HG03457 (cell line): ENCODE measurements around the gene ZNF831.

Experiments used
- ATAC-seq: cut with Tn5 transposase; IDR thresholded peaks from one replicate; pipeline ENCODE4 v1.9.1; 2021; ENCODE audit warnings: moderate number of reproducible peaks; ENCODE audit not compliant: unreplicated experiment

Gene ZNF831

DNA sequence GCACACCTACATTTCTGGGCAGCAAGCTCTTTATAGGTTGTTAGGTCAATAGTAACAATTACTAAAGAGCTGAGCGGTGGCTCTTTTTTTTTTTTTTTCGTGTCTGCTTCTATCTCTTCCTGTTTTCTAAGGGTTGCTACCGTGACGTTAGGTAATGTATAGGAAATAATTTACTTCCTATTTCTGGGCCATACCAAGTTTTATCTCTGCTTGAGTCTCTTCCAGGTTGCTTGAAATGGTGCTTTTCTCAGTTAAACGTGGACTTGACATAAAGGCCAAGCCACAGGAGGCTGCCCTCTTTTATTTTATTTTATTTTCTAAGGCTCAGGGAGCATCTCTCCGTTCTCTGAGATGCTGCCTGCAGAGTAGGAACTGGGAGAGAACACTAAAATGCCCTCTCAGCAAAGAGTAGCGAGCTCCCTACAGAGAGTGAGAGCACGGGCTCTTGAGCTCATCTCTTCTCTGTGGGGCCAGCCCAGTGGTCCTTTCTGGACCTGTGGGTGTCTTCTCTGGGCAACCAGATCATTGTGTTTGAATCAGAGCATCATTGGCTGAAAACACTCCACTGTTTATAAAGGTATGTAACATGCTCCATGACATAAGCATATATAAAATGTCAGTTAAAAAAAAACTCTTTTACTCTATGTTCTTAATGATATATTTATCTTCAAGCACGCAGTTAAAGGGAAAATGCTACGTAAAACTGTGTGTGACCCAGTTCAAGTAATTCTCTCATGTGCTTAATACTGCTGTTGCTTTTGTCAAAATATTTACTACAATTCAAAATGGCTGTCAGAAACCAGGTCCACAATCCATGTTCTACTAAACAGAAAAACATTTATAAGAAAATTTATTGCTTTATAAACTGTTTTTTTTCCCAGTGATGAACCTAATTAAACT is at the start of gene ZNF831:
TSS of gene ZNF831 (plus strand) at position 191 of the 900 bp plus-strand sequence. CDS start 27,199 bp downstream, outside the sequence.
- ATAC-seq: no peak

DNA sequence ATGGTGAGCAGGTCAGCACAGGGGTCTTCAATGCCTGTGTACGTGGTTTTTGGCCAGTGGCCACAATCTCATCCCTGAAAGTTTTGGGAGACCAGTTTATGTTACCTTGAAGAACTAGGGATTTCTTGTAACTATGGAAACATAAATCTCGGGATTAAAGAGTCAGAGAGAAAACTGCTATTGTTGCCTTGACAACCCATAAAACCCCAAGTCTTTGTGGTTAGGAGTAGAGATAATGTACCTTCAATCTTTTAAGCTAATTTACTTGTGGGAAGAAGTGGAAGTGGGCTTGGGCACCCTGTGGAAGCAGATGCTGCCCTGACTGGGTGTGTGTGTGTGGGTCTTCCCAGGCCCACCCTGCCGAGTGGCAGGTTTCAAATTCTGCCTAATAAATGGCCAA is 46.1 kb upstream of the ZNF831 start:
- no peak for ATAC-seq

DNA sequence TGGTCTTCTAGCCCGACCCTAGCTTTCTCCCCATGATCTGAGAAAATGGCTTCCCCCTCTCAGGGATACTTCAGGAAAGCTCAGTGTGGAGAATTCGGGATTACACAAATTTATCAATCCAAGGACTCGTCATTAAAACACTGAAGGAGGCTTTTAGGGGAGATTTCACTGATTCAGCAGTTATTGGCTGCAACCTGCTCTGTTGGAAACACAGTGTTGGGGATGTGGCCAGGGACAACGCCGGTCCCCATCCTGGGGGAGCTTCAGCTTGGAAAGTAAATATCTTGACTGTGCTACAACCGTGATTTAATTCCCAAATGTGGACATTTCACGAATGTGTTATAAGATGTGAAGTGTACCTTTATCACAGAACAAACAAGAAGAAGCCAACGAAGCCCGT is 44.8 kb upstream of the ZNF831 start:
- no peak for ATAC-seq

DNA sequence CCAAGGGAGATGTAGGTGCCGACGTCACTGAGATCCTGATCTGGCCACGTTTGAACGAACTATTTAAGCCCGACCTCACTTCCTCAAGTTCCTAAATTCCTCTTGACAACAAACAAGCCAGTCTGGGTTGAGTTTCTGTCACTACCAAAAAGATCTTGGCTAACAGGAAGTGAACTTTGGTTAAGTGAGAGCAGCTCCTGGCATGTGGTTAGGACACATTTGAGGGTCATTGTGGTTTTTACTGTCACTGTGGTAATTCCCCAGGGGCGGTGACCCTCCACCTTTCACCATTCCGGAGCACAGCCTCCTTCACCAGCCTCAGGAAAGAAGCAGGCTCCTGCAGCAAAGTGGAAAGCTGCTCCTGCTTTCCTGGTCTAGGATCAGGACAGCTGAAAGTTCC is 43.1 kb upstream of the ZNF831 start:
- no peak for ATAC-seq

DNA sequence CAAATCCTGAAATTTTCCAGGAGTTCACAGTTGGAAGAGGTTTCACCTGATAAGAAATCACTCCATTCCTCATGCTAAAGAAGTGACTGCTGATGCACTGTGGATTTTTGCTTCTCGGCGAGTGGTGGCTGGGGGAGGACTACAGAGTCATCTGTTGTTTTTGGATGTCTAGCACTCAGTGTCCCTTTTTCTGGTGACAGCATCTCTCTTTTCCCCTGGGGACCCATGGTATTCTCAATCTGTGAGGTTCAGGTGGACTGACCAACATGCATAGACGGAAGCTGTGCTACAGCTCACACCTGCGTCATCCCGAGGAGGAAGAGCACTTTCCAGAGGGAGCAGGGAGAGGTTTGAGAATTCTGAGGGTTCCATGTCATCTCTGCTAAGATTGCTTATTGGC is 42.7 kb upstream of the ZNF831 start:
- no peak for ATAC-seq

DNA sequence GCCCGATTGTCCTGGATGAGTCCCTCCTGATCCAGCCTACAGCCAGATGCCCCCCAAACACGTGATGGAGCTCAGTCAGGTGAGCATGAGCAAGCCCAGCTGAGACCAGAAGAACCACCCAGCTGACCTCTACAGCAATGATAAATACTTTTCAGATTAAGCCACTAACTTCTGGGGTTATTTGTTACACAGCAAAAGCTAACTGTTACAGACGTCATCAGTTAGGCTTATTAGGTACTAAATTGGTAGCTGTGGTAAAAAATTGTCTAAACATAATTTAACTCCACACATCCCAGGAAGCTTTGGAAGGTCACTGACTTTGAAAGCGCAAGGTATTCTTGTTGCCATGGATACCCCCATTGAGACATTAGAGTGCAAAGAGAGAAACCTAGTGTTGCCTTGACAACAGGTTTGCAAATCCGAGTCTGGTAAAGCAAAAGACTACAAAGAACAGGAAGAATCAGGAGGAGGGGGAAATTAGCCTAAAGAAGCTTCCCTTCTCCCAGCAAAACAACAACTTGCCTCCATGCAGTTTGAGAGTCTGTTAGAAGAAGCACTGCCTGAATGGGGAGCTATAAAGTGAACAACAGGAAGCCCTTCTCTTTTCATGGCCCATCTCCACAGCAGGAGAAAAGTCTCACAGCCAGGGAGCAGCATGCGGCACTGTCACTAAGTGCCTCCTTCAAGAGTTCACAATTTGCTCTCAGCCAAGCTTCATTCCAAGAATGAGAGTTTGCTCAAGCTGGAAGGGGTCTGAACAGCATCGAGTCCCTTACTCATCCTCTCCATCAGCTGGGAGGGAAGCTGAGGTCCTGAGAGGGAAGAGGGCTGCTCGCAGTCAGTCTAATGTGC is 41.7 kb upstream of the ZNF831 start:
- no peak for ATAC-seq

DNA sequence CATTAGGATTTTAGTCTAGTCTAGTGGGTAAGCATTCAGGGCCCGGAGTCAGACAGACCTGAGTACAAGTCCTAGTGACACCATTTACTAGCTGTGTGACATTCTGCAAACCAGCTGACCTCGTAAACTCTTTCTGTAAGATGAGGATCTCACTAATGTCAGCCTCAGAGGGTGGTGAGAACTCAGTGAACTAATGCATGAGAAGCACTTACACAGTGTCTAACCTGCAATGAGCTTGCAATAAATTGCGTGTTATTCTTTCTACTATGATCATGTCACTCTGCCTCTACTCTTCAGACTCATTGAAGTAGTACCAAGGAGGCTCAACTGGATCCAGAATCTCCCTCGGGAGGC is 41.1 kb upstream of the ZNF831 start:
- ATAC-seq: no peak

DNA sequence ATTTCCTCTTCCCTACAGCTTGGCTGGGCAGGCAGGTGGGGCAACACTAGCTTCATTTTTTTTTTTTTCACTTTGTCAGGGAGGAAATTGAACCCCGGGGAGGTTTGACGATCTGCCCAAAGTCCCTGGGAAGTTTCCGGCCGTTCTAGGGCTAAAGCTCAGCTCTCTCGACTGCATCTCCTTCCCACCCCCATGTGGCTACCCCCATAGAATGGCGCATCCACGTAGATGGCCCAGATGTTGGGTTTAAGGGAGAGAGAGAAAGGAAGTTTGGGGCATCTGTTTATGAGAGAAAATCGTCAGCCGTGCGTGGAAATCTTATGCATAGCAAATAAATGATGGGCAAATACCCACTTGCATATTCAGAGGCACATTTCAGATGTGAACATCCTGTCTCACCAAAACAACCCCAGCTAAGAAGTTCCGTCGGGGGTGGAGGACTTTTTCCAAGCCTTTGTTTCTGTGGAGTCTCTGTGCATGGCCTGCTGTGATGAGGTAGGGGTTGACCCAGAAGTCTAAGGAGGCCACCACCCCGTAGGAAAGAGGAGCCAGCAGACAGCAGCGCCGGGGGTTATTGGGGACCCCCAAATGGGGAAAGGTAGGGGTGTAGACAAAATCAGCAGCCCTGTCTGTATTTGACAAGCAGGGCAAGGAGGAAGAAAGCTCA is 40.5 kb upstream of the ZNF831 start:
- ATAC-seq: no peak

DNA sequence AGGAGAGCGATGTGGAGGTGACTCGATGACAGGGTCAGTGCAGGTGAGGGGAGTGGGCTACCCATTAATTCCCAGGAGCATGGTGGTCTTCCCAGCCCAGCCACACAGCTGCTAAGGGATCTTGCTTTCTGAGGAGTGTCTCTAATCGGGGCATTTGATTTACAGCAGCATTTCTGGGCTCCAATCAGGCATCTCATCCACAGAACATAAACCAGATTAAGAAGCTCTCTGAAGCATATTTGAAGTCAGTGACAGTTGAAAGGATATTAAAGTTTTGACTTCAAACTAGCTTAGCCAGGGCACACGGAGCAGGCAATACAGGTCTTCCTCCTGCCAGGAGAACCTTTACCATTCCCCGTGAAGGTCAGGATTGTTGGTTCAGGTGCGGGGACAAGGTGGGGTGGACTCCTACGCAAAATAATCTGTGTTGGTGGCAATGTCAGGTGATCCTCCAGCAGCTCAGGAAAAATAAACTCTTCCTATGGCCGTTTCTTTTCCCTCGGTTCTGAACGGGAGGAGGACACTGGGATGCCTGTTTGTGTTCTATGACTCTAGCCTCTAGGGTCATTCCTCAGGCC is 39.9 kb upstream of the ZNF831 start:
- ATAC-seq: no peak

DNA sequence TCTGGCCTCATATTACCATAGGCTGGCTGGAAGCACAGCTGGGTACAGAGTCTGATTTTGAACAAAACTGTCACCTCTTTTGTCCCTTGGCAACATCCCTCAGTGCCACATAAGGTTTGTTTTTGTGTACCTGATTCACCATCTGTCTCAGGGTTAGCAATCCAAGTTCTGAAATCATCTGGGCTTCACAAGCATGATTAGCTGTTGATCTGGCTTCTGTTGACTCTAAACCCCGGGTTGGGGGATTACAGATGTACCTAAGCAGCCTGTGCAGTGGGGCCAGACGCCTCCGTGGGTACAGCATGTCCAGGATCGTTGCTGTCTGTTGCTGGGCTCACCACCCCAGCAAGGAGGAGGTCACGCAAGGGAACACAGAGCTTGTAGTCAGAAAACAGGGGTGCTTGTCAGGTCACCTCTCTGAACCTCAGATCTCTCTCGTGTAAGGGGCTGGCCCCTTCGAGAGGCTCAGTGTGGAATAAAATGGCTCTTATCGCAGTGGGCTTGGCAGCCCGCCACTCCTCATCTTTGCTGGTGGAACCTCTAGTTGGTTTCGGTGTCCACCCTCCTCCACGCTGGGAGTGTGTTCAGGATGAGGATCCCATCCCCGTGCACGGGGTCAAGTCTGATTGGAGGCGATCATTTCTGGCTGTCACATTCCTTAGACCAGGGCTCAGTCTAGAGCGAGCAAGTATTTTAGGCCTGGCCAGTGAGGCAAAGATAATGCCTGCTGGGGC is 39.2 kb upstream of the ZNF831 start:
- ATAC-seq: no peak

DNA sequence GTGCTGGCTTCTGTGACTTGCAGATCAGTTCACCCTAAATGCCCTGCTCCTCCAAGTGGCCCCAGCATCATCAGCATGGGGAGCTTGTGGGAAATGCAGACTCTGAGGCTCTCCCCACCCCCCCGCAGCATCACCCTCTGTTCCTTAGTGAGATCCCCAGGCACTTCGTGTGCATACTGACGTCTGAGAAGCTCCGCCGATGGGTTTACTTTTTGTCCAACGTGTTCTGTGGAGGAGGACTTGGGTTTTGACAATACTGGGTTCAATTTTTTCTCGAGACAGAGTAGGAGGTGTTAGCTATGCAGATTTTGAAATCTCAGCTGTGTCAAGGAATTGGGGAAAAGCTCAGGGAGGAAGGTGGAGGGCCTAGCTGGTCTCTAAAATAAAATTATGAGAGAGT is 38.3 kb upstream of the ZNF831 start:
- ATAC-seq: no peak

DNA sequence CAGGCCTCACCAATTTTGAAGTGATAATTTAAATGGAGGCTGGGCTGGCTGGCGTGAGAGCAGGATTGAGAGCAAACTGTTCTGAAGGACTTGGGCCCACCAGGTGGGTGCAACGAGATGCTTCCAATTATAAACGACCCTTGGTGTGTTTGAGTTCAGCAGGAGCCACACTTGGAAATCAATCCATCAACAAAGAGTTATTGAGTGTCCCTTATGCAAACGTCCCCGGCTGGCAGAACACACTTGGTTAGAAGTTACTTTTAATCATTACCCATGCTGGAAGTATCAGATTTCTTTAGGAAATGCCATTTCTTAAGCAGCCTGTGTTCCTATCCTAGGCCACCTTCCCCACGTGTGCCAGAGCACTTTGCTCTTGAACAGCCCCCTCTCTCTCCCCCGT is 37.8 kb upstream of the ZNF831 start:
- ATAC-seq: no peak

DNA sequence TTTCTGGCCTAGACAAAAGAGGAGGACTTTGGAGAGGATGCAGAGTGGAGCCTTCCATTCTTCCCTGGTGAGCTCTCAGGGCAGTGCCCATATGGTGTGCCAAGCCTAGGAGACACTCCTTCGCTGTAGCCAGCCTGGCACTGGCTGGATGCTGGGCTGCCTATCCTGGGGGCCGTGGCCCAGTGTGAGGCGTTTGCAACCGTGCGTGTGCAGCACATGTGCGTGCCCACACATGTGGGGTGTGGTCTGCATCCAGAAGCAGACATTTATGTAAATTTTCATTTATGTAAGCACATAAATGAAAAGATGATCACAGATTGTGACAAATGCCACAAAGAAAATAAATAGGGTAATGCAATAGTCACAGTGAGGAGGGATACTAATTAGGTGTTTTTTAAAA is 35.8 kb upstream of the ZNF831 start:
- no peak for ATAC-seq

DNA sequence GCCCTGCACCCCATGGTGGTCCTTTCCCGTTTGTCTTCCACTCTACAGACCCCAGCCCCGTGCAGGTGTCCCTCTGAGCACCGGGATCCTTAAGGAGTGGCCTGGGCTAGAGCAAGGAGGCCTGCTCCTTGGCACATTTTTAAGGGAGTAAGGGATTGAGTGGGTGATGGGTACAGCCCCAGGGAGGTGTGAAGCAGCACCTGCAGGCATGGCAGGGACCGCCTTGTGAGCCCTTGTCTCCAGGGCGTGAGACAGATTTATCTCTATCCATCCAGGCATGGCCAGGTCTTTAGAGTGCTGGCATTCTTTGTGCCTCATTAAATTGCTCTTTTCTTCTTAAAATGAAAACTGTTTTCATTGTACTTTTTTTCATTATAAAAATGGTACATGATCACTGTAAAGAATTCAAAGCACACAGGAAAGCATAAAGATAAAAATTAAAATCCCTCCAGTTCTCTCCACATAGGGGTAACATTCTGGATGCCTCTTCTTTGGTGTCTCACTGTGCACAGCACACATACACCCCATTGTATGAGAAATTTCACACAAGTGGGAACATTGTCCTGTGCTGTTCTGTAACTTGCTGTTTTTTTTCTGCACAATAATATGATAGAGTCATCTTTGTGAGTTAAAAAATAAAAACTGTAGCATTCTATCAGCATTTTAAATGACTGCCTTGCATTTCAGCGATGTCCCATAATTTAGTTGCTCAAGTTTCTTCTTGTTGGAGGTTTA is 31.9 kb upstream of the ZNF831 start:
- ATAC-seq: no peak

DNA sequence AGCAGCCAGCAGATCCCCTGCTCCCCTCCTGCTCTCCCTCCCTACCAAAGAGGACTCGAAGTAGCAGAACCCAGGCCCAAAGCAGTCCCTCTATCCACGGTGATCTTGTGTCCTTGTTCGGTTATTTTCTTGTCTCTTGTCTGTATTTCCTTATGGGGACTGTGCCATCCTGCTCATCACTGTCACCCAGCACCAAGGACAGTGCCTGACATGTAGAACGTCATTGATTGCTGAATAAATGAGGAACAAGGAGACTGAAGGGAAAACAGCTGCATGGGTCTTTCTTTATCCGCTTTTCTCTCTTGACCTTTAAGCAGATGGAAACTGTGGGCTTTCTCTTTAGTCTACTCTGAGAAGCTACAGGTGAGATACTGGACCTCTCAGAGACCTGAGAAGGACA is 29.4 kb upstream of the ZNF831 start:
- ATAC-seq: no peak

DNA sequence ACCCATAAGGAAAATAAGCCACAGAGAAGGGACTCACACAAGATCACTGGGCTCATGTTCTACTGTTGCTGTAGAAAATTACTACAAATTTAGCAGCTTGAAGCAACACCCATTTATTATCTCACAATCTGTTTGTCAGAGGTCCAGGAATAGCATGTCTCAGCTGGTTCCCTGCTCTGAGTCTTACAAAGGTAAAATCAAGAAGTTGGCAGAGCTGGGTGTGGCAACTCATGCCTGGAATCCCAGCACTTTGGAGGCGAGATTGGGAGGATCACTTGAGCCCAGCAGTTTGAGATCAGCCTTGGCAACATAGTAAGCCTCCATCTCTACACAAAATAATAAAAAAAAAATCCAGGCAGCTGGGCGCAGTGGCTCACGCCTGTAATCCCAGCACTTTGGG is 28.5 kb upstream of the ZNF831 start:
- ATAC-seq: no peak

DNA sequence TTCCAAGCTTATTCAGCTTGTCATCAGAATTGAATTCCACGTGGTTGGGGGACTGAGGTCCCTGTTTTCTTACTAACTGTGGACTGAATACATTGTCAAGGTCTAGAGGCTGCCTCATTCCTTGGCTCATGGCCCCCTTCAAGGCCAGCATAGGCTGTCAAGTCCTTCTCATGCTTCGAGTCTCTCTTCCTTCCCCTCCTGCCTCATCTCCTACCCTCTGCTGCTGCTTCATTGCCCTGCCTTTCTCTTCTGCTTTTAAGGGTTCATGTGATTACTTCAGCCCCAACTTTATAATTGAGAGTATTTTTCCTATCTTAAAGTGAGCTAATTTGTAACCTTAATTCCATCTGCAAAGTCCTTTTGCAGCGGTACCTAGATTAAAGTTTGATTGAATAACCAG is 27.6 kb upstream of the ZNF831 start:
- ATAC-seq: no peak

DNA sequence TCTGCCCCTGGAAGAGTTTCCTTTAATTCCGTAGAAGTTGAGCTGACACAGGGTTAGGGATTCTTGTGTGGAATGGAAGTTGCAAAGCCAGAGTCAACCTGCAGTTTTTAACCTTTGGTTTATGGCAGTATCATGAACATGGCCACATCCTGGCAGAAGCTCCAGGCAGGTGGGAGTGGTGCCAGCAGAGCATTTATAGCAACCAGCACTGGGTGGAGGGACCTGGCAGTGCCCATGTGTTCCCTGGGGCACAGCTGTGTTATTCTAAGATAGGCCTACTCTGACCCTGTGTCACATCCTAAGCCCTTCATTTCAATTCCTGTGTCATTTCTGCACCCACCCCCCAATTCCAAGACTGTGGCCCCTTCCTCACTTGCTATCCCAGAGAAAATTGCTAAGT is 26.1 kb upstream of the ZNF831 start:
- no peak for ATAC-seq

DNA sequence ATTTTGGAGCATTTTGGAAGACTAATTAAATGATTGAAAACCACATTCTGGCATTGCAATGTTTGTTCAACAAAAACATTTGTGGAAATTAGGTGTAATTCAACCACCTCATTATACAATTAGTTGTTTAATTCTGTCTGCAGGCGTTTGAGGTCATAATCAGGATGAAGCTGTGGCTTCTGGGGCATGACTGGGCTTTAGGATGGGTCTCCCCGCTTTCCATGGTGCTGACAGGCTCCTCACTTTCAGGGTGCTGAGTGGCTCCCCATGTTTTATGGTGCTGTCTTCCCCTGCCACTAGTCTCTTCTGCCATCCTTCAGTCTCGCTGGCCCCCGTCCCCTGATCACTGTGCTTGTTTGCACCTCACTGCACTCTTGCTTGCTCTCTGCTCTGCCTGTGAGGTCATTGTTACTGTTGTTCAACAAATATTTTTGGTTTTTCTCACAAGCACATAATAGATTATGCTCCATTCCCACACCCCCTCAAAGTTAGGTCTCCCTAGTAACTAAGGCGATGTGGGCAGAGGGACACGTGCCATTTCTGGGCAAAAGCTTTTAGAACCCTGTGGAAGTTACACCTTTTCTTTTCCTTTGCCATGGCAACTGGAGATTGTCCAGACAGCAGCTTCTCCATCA is 25.4 kb upstream of the ZNF831 start:
- ATAC-seq: no peak
